Dendritic cell treated with granulocyte-macrophage colony-stimulating factor and Interleukin-4, amounts not matched to agents 40 ng/mL and 50 ng/mL, for 4 days (primary cell): ENCODE measurements around the gene TSPAN17.

Source experiments
- H3K27ac Mint-ChIP-seq: one replicate; pipeline ENCODE4 v1.8.0; 2022; ENCODE audit warnings: mild to moderate bottlenecking, mixed read lengths
- H3K27me3 Mint-ChIP-seq: one replicate; pipeline ENCODE4 v1.8.0; 2022; ENCODE audit warnings: mild to moderate bottlenecking, mixed read lengths
- H3K36me3 Mint-ChIP-seq: one replicate; pipeline ENCODE4 v1.8.0; 2022; ENCODE audit warnings: low read depth, mixed read lengths
- H3K4me1 Mint-ChIP-seq: one replicate; pipeline ENCODE4 v1.8.0; 2022; ENCODE audit warnings: low read depth, mixed read lengths
- H3K4me3 Mint-ChIP-seq: one replicate; pipeline ENCODE4 v1.8.0; 2022; ENCODE audit warnings: mild to moderate bottlenecking, moderate library complexity, mixed read lengths
- H3K9me3 Mint-ChIP-seq: one replicate; pipeline ENCODE4 v1.8.0; 2022; ENCODE audit warnings: mixed read lengths
- intact Hi-C: fragments of 100-400 bp; cut with micrococcal nuclease; formaldehyde crosslinking; loops from one replicate; pipeline ENCODE4 v1.15.0; 2022

Gene TSPAN17

DNA sequence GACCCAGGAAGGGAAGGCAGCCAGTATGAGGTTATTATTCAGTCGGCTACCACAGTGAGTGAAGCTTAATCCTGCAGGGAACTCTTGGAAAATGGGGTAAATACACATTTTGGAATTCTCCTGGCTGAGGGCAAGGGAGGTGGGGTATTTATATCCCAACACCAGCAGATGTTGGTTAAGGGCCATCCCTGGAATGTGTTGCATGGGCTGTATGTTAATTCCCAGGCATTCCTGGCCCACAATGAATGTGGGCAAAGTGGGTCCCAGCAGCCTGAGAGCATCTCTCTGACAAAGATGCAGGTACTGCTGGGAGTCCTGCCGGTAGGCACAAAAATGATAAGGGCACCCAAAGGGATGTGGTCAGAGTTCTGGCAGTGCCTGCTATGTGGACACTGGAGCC lies 34.4 kb upstream of the TSPAN17 start:
- intact Hi-C loops: no loop called here
- no peaks in the 10 kb centered on the region for H3K36me3 Mint-ChIP-seq
- peaks cover 72% of the 10 kb centered on the region for H3K27me3 Mint-ChIP-seq
- H3K27ac Mint-ChIP-seq: no peak overlapping the region
- H3K4me3 Mint-ChIP-seq: no peak overlapping the region
- H3K4me1 Mint-ChIP-seq: peaks cover 8% of the 10 kb centered on the region
- H3K9me3 Mint-ChIP-seq: no peaks in the 10 kb centered on the region

DNA sequence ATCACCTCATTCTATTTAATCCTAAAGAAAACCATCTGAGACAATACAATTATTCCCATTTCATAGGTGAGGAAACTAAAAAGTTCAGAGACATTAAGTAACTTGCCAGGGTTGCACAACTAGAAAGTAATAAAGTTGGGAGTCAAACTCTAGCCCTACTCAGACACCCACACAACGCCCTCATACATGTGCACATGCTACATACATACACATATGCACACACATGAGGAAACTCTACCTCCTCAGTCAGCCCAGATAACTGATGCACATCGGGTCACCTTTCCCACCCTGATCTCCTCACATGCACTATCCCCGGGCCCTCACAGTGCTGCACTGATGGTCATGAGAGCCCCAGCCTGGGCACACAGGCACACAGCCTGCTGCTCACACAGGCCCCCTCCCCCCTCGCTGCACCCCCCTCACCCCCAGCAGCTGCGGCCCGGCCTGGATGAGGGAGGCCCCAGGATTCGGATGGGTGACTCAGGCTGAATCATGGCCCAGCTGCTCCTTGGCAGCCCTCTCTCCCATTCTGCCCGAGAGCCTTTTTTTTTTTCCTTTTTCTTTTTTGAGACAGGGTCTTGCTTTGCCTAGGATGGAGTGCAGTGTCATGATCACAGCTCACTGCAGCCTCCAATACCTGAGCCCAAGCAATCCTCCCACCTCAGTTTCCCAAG lies 32.3 kb upstream of the TSPAN17 start:
- no peak overlapping the region for H3K4me3 Mint-ChIP-seq
- no peaks in the 10 kb centered on the region for H3K36me3 Mint-ChIP-seq
- peaks cover 77% of the 10 kb centered on the region for H3K27me3 Mint-ChIP-seq
- no peaks in the 10 kb centered on the region for H3K9me3 Mint-ChIP-seq
- intact Hi-C loops: no loop called here
- H3K27ac Mint-ChIP-seq: no peak overlapping the region
- H3K4me1 Mint-ChIP-seq: peaks cover 4% of the 10 kb centered on the region

DNA sequence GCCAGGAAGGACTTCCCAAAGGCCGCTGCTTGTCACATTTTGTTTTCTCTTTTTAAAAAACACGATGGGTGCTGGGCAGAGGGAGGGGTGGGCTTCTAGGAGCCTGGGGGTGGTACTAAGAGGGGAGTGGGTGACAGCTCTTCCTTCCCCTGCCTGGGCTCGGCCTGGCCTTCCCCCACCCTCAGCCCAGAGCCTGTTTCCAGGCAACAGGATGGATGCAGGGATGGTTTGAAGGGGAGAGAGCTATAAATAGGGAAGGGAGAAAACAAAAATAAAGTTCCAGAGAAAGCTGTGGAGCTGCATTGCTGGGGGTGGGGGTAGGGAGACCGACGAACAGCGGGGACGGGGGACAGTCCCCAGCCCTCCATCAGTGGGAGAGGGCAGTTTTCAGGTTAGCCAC lies 30.8 kb upstream of the TSPAN17 start:
- intact Hi-C loops: no loop called here
- Mint-ChIP-seq H3K9me3 (no peaks in the 10 kb centered on the region), H3K27me3 (peaks cover 86% of the 10 kb centered on the region), H3K36me3 (no peaks in the 10 kb centered on the region), H3K4me1 (peaks cover 13% of the 10 kb centered on the region), H3K4me3 (no peak overlapping the region), H3K27ac (no peak overlapping the region)

DNA sequence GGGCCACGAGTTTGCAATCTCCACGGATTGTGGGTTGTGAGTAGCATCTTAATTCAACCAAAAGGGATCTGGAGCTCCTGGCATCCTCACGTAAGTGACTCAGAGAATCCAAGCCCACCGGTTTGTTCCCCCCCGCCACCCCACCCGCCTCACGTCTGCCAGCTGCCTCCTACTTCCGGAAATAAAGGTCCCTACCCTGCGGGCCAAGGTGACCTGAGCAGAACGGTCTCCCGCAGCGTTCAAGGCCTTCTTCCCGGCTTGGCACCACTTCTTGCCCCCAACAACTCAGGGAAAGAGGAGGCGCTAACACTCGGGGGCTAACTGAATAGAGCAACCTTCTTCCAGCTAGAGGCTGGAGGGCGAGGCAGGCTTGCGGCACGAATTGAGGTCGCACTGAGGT lies 28.5 kb upstream of the TSPAN17 start:
- intact Hi-C loops: no loop called here
- H3K27ac Mint-ChIP-seq: no peak overlapping the region
- H3K27me3 Mint-ChIP-seq: peaks cover 83% of the 10 kb centered on the region
- H3K9me3 Mint-ChIP-seq: no peaks in the 10 kb centered on the region
- no peak overlapping the region for H3K4me3 Mint-ChIP-seq
- H3K4me1 Mint-ChIP-seq: peaks cover 13% of the 10 kb centered on the region
- H3K36me3 Mint-ChIP-seq: no peaks in the 10 kb centered on the region

DNA sequence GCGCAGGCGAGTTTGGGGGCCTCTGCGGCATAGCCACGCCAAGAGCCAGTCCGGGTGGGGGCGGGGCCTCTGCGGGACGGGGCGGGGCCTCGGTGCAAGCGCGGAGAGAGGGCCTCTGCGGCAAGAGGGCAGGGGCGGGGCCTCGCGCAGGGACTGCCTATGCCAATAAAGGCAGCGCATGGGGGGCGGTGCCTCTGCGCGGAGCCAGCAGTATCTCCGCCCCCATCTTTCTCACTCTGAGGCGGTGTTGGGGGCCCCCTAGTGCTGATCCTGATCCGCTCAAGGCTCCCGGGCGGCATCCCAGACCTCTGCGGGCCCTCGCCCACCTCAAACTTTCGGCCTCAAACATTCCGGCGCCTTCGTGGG lies 28.1 kb upstream of the TSPAN17 start:
- intact Hi-C loops: no loop called here
- Mint-ChIP-seq H3K27ac (no peak overlapping the region), H3K4me3 (no peak overlapping the region), H3K9me3 (no peaks in the 10 kb centered on the region), H3K36me3 (no peaks in the 10 kb centered on the region), H3K27me3 (peaks cover 81% of the 10 kb centered on the region), H3K4me1 (peaks cover 13% of the 10 kb centered on the region)

DNA sequence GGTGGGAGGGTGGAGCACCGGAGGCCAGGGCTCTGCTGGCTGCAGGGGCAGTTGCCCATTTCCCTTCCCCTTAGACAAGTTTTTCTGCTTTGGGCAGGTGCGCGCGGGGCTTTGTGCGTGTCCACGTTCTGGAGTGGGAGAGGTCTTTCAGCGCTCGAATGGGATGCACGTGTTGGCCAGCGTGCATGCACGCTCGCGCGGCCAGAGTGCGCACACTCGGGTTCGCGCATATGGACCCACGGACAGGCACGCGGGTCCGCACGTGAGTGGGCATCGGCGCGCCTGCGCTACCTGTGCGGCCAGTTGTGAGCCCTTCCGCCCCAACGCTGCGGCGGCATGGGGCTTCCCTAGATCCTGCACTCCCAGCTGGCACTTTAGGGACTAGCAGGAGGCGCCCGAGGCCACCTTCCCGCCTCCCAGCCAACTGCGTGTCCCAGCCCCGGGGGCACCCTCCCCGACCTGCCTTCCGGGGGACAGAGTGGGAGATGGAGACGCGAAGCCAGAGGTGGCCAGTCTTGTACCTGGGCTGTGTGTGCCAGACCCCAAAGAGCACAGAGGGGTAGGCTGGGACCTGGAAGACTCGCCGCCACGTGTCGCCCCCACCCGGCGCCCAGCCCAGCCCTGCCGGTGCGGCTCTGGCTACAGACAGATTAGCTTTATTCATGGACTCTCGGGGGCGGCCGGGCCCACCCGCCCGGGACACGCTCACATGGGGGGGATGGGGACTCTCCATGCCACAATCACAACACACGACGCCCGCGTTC lies 27.5 kb upstream of the TSPAN17 start:
- H3K27me3 Mint-ChIP-seq: peaks cover 87% of the 10 kb centered on the region
- H3K9me3 Mint-ChIP-seq: no peaks in the 10 kb centered on the region
- no peaks in the 10 kb centered on the region for H3K36me3 Mint-ChIP-seq
- H3K27ac Mint-ChIP-seq: no peak overlapping the region
- H3K4me3 Mint-ChIP-seq: peak overlapping the region; percentile 71
- H3K4me1 Mint-ChIP-seq: peaks cover 13% of the 10 kb centered on the region
- intact Hi-C loops: no loop called here

DNA sequence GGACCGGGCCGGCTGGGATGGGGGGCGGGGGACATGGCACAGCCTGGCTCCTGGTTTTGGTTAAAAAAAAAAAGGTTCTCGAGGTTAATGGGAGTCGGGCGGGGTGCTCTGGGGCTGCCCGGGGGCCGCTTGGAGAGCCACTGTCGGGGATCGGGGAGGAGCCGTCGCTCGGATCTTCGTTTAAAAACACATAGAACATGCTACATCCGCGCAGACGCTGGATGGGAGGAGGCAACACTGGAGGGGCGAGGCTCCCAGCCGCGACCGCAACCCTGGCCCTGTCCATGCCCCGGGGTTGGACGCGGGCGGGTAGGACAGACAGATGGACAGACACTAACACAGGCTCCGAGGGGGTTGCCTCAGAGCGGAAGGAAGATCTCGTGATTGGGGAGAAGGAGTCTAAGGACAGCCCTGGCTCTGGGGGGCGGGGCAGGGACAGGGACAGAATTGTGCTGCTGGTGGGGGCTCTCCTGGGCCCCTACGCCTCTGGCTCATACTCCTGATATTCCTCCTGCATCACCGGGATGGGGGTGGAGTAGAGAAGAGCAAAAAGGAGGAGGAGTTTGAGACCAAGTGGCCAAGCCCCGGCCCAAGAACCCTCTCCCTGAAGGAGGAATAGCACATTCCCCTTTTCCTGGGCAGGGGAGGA lies 26.8 kb upstream of the TSPAN17 start:
- H3K27me3 Mint-ChIP-seq: peaks cover 83% of the 10 kb centered on the region

DNA sequence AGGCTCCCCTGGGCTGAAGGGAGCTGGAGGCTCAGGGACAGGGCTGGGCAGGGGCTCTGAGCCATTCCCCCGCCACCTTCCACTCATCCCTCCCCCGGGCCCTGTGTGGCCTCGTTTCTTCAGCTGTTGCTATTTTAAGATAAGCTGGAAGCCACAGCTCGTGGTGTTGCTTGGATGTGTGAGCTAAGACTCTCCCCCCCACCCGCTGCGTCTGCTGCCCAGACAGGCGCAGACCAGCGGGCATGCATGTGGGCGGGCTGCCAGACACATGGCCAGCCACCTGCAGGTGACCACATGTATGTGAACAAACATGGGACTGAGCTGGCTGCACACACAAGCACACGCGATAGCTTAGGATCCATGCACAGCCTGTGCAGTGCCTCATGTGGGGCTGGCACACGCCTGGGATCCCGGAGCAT lies 25.6 kb upstream of the TSPAN17 start:
- peaks cover 13% of the 10 kb centered on the region for H3K4me1 Mint-ChIP-seq
- H3K4me3 Mint-ChIP-seq: no peak overlapping the region
- intact Hi-C loops: no loop called here
- no peaks in the 10 kb centered on the region for H3K36me3 Mint-ChIP-seq
- no peak overlapping the region for H3K27ac Mint-ChIP-seq
- no peaks in the 10 kb centered on the region for H3K9me3 Mint-ChIP-seq
- peaks cover 86% of the 10 kb centered on the region for H3K27me3 Mint-ChIP-seq

More for the DNA sequence above, 26.8 kb upstream of the TSPAN17 start:
- intact Hi-C loops: no loop called here
- Mint-ChIP-seq H3K4me1 (peaks cover 13% of the 10 kb centered on the region), H3K27ac (no peak overlapping the region), H3K36me3 (no peaks in the 10 kb centered on the region), H3K9me3 (no peaks in the 10 kb centered on the region), H3K4me3 (peak overlapping the region; percentile 71)

DNA sequence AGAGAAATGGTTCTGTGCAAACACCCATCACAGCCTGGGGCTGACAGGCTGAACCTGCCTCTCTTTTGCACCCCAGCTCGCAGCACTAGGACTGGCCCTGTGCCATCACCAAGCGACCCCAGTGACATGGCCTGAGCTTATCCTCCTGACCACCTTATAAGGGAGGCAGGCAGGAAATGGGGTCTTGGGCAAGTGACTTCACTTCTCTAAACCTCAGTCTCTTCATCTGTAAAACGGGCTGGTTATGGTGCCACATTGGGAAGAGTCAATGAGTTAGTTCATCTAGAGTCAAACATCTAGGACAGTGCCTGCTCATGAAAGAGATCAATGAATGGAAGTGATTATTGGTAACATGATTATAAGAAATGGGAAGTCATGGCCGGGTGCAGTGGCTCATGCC lies 23.1 kb upstream of the TSPAN17 start:
- intact Hi-C loops: no loop called here
- Mint-ChIP-seq H3K36me3 (no peaks in the 10 kb centered on the region), H3K27me3 (peaks cover 86% of the 10 kb centered on the region), H3K9me3 (no peaks in the 10 kb centered on the region), H3K4me3 (no peak overlapping the region), H3K27ac (no peak overlapping the region), H3K4me1 (peaks cover 13% of the 10 kb centered on the region)

DNA sequence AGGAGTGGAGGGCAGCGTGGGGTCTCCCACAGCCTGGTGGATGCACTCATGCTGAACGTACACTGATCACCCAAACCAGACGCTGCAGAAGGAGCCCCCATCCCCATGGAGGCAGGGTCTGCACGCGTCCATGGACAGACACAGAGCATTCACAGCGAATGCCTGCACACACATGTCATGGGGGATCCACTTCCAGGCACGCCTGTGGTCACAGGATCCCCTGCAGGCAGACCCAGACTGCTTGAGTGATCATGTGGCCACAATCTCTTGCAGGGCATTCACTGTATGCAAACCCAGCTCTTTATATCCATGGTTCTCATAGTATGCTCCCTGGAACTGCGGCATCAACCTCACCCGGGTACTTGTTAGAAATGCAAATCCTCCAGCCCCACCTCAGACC lies 22.3 kb upstream of the TSPAN17 start:
- H3K9me3 Mint-ChIP-seq: no peaks in the 10 kb centered on the region
- H3K27me3 Mint-ChIP-seq: peaks cover 86% of the 10 kb centered on the region
- intact Hi-C loops: no loop called here
- H3K27ac Mint-ChIP-seq: no peak overlapping the region
- peaks cover 9% of the 10 kb centered on the region for H3K4me1 Mint-ChIP-seq
- H3K36me3 Mint-ChIP-seq: no peaks in the 10 kb centered on the region
- no peak overlapping the region for H3K4me3 Mint-ChIP-seq

DNA sequence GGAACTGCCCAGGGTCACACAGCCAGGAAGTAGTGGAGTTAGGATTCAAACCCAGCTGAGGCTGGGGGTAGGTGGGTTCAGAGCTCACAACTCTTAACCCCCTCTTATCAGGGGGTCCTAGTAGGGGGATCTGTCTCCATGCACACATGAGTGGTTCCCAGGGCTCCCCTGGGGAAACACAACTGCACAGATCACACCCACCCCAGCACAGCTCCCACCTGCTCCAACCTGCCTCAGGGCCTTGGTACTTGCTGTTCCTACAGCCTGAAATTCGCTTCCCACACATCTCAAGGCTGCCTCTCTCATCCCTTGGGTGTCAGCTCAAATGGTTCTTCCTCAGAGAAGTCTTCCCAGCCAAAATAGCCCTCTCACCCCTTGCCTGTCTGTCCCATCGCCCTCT lies 21.8 kb upstream of the TSPAN17 start:
- no peak overlapping the region for H3K4me3 Mint-ChIP-seq
- H3K27me3 Mint-ChIP-seq: peaks cover 83% of the 10 kb centered on the region
- no peaks in the 10 kb centered on the region for H3K9me3 Mint-ChIP-seq
- H3K4me1 Mint-ChIP-seq: peaks cover 3% of the 10 kb centered on the region
- intact Hi-C loops: no loop called here
- no peaks in the 10 kb centered on the region for H3K36me3 Mint-ChIP-seq
- no peak overlapping the region for H3K27ac Mint-ChIP-seq

DNA sequence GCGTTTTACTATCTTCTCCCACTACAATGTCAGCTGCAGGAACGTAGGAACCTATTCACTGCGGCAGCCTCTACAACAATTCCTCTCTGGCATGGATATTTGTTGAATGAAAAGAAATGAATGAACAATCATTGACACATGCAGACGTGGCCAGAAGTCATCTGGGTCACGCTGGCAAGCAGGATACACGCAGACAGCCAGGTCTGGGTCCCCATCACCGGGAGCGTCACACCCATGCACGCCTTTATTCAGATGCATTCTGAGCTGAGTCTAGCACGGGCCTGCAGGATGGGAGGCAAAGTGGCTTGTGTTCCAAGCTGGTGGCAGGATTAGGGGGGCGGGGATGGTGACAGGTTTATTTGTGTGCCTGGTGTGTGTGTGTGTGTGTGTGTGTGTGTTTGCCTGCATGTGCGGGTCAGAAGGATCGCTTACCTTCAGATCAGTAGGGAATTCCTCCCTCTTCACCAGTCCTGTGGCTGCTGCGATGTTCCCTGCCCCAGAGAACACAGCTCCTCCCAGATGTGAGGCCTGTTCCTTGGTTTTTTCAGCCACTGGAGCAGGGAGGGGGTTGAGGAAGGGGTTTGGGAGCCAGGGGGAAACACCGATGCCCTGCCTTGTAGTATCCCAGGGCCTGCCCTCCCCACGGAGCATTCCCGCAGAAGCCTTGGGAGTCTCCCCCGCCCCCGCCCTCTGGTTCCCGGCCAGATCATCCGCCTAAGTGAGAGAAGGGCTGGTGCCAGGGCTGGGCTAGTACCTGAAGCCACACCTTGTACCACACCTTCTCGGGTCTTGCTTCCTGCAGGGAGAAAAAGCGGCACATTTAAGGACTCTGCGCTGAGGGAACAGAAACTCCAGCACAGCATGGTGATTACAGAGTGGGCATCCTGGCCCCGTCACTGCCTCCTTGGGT lies 21.1 kb upstream of the TSPAN17 start:
- Mint-ChIP-seq H3K9me3 (no peaks in the 10 kb centered on the region), H3K4me3 (no peak overlapping the region), H3K4me1 (no peaks in the 10 kb centered on the region), H3K36me3 (no peaks in the 10 kb centered on the region), H3K27me3 (peaks cover 83% of the 10 kb centered on the region), H3K27ac (no peak overlapping the region)
- intact Hi-C loops: no loop called here

DNA sequence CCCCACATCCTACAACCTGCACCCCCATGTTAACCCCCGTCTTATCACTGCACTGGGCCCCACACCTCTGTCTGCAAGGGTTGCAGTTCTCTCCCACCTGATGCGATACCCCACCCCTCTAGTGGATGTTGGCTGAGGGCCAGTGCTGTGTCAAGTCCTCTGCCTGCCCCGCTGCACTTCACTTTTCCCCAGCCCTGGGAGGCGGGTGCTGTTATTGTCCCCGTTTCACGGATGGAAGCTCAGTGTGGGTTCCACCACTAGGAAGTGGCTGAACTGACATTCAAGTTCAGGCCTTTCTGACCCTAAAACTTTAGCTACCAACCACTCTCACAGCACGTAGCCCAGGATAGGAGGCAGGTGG lies 20.4 kb upstream of the TSPAN17 start:
- H3K4me3 Mint-ChIP-seq: no peak overlapping the region
- H3K36me3 Mint-ChIP-seq: no peaks in the 10 kb centered on the region
- no peaks in the 10 kb centered on the region for H3K4me1 Mint-ChIP-seq
- no peaks in the 10 kb centered on the region for H3K9me3 Mint-ChIP-seq
- intact Hi-C loops: no loop called here
- peaks cover 83% of the 10 kb centered on the region for H3K27me3 Mint-ChIP-seq
- H3K27ac Mint-ChIP-seq: no peak overlapping the region

DNA sequence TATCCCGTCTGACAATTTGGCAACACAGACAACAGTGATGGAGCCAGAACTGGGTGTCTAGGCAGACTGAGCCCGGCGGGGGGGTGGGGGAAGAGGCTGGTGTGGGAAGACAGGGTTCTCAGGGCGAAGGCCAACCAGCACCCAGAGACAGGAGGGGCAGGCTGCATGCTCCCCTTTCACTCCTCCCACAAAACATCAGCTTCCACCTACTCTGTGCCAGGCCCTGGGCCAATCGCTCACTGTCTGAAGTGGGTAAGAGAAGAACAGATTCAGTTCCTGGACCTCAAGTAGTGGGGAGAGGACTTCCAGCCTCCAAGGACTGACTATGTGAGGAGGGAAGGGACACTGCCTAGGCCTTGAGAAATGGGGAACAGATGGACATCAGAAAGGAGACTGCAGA lies 19.7 kb upstream of the TSPAN17 start:
- Mint-ChIP-seq H3K27ac (no peak overlapping the region), H3K27me3 (peaks cover 82% of the 10 kb centered on the region), H3K4me1 (no peaks in the 10 kb centered on the region), H3K36me3 (no peaks in the 10 kb centered on the region), H3K9me3 (no peaks in the 10 kb centered on the region), H3K4me3 (no peak overlapping the region)
- intact Hi-C loops: no loop called here
